ENCODE results near the gene ACYP2. TPM values are rescaled to one million over a fixed set of nuclear protein-coding genes. Genes with fewer than 3 reads are reported as not detected.
A peak's percentile ranks its signal among the peaks of the same experiment; 100 is the strongest.

ACYP2 gene
- total and polyA plus RNA-seq, 8 donors, result 13.7 to 20.6 (median 16.2) TPM

GRCh38 chr2:54149638-54150441 lies 34.4 kb downstream of the ACYP2 start:
- Histone ChIP-seq H3K27ac (no peak overlapping the region), H3K9me3 (no peaks in the 10 kb centered on the region), H3K4me3 (no peak overlapping the region), H3K36me3 (no peaks in the 10 kb centered on the region), H3K27me3 (no peaks in the 10 kb centered on the region), H3K4me1 (no peaks in the 10 kb centered on the region)
- intact Hi-C loops (cut with DNase I), result no loop called here
- DNase-seq (peak in 1 of 4 donors; percentile 10), ATAC-seq (no peak)
- no peak for TF ChIP-seq CTCF (IDR thresholded peaks at IDR 0.05)

GRCh38 chr2:54158311-54158710 lies 42.9 kb downstream of the ACYP2 start:
- Histone ChIP-seq H3K4me1 (no peaks in the 10 kb centered on the region), H3K4me3 (no peak overlapping the region), H3K36me3 (peaks cover 0 to 7% of the 10 kb centered on the region in 2 donors), H3K27ac (no peak overlapping the region), H3K9me3 (peaks cover 0 to 5% of the 10 kb centered on the region in 2 donors), H3K27me3 (no peaks in the 10 kb centered on the region)
- intact Hi-C loops (cut with DNase I), result no loop called here
- ATAC-seq, result no peak
- TF ChIP-seq CTCF (IDR thresholded peaks at IDR 0.05), result no peak
- DNase-seq, result no peak

GRCh38 chr2:54161660-54162424 lies 46.4 kb downstream of the ACYP2 start:
- Histone ChIP-seq H3K4me3 (no peak overlapping the region), H3K36me3 (no peaks in the 10 kb centered on the region), H3K9me3 (no peaks in the 10 kb centered on the region), H3K27me3 (no peaks in the 10 kb centered on the region), H3K4me1 (no peaks in the 10 kb centered on the region), H3K27ac (no peak overlapping the region)
- ATAC-seq (no peak), DNase-seq (no peak)
- intact Hi-C loops (cut with DNase I), result no loop called here
- TF ChIP-seq CTCF (IDR thresholded peaks at IDR 0.05), result no peak

- DNase-seq, result no peak
- no peak for TF ChIP-seq CTCF (IDR thresholded peaks at IDR 0.05)
- H3K36me3 ChIP-seq, result no peaks in the 10 kb centered on the region
- no peaks in the 10 kb centered on the region for H3K4me1 ChIP-seq
- intact Hi-C loops (cut with DNase I), result no loop called here
- H3K27me3 ChIP-seq, result no peaks in the 10 kb centered on the region
- no peak overlapping the region for H3K4me3 ChIP-seq
- H3K27ac ChIP-seq, result no peak overlapping the region
- ATAC-seq, result no peak
- no peaks in the 10 kb centered on the region for H3K9me3 ChIP-seq
These were observed 48.7 kb downstream of the ACYP2 start for GRCh38 chr2:54164106-54164505.

- Histone ChIP-seq H3K9me3 (no peaks in the 10 kb centered on the region), H3K4me3 (no peak overlapping the region), H3K27me3 (no peaks in the 10 kb centered on the region), H3K4me1 (no peaks in the 10 kb centered on the region), H3K36me3 (no peaks in the 10 kb centered on the region), H3K27ac (no peak overlapping the region)
- DNase-seq (no peak), ATAC-seq (no peak)
- no peak for TF ChIP-seq CTCF (IDR thresholded peaks at IDR 0.05)
- intact Hi-C loops (cut with DNase I), result no loop called here
These were observed 50.8 kb downstream of the ACYP2 start for GRCh38 chr2:54166121-54166773.
